Measurements from ENCODE around the gene HYAL3. TPM values are rescaled to one million over a fixed set of nuclear protein-coding genes. Genes with fewer than 3 reads are reported as not detected.

Gene HYAL3
- total and polyA plus RNA-seq, 2 of the 13 experiments (the other 11 are each of a cell fraction or from before 2014, with no cell fraction given): 5.5 to 10.4 TPM

DNA sequence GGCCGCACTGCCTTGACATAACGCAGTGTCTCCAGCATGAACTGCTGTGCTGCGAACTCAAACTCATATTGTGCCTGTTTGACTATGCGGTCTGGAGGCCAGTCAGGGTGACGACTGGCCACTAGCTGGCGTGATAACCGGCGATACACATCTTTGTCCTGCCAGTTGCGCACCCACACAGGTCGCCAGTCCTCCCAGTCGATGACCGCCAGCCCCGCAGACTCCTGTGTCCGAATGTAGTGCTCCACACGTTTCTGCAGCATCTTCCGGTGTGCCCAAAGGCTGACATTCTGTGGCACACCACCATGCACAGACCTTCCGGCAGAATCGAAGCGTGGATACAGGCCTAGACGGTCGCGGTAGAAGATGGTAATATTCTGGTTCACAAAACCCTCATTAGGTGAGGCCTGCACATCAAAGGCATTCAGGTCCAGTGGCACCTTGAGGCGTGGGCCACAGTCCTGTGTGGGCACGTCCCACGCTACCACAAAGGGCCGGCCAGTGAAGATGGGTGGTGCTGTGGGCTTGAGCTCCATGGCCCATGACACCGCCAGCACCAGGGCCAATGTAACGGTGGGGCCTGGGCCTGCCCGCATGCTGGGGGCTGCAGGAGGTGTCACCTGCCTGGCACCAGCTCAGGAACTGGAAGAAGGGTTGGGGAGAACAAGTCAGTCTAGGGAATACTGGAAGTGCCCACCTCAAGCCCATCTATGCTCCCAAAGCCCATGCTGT, 20.9 kb upstream of the HYAL3 start (continued):
- TF ChIP-seq, protein P1, sequence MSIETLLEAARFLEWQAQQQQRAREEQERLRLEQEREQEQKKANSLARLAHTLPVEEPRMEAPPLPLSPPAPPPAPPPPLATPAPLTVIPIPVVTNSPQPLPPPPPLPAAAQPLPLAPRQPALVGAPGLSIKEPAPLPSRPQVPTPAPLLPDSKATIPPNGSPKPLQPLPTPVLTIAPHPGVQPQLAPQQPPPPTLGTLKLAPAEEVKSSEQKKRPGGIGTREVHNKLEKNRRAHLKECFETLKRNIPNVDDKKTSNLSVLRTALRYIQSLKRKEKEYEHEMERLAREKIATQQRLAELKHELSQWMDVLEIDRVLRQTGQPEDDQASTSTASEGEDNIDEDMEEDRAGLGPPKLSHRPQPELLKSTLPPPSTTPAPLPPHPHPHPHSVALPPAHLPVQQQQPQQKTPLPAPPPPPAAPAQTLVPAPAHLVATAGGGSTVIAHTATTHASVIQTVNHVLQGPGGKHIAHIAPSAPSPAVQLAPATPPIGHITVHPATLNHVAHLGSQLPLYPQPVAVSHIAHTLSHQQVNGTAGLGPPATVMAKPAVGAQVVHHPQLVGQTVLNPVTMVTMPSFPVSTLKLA (IDR thresholded peaks at IDR 0.05): no peak
- TF ChIP-seq ZKSCAN8 (CRISPR knock-in tag; IDR thresholded peaks at IDR 0.05; ENCODE audit: borderline replicate concordance) (no peak), IRX3 (CRISPR knock-in tag; IDR thresholded peaks at IDR 0.05; ENCODE audit: borderline replicate concordance, low read depth) (no peak), NR1H2 (CRISPR knock-in tag; IDR thresholded peaks at IDR 0.05; ENCODE audit: borderline replicate concordance, low read depth) (no peak), ZNF253 (CRISPR knock-in tag; IDR thresholded peaks at IDR 0.05; ENCODE audit: borderline replicate concordance) (no peak), TBX3 (IDR thresholded peaks at IDR 0.05; ENCODE audit: borderline replicate concordance) (no peak), ZNF354B (CRISPR knock-in tag; IDR thresholded peaks at IDR 0.05) (no peak), PAWR (CRISPR knock-in tag; IDR thresholded peaks at IDR 0.05; ENCODE audit: borderline replicate concordance) (no peak), PHB2 (IDR thresholded peaks at IDR 0.05; ENCODE audit: partially characterized antibody) (no peak), FOXA3 (CRISPR knock-in tag; IDR thresholded peaks at IDR 0.05) (no peak), TRIM24 (CRISPR knock-in tag; IDR thresholded peaks at IDR 0.05) (no peak), ZNF207 (IDR thresholded peaks at IDR 0.05; ENCODE audit: borderline replicate concordance) (no peak), MED13 (CRISPR knock-in tag; IDR thresholded peaks at IDR 0.05) (no peak), LCORL (IDR thresholded peaks at IDR 0.05) (no peak), LCORL (CRISPR knock-in tag; IDR thresholded peaks at IDR 0.05) (no peak), ZNF24 (IDR thresholded peaks at IDR 0.05) (no peak), ZSCAN20 (CRISPR knock-in tag; IDR thresholded peaks at IDR 0.05; ENCODE audit: borderline replicate concordance) (no peak), ZNF703 (CRISPR knock-in tag; IDR thresholded peaks at IDR 0.05; ENCODE audit: borderline replicate concordance) (no peak), KAT2B (IDR thresholded peaks at IDR 0.05; ENCODE audit: borderline replicate concordance, low read depth, low read length) (no peak), ZNF652 (CRISPR knock-in tag; IDR thresholded peaks at IDR 0.05; ENCODE audit: borderline replicate concordance, low read depth) (no peak), KAT8 (CRISPR knock-in tag; IDR thresholded peaks at IDR 0.05) (no peak), ZNF367 (CRISPR knock-in tag; IDR thresholded peaks at IDR 0.05; ENCODE audit: borderline replicate concordance) (no peak), ZFP37 (CRISPR knock-in tag; IDR thresholded peaks at IDR 0.05; ENCODE audit: borderline replicate concordance) (no peak)
- TF ChIP-seq, protein P2, sequence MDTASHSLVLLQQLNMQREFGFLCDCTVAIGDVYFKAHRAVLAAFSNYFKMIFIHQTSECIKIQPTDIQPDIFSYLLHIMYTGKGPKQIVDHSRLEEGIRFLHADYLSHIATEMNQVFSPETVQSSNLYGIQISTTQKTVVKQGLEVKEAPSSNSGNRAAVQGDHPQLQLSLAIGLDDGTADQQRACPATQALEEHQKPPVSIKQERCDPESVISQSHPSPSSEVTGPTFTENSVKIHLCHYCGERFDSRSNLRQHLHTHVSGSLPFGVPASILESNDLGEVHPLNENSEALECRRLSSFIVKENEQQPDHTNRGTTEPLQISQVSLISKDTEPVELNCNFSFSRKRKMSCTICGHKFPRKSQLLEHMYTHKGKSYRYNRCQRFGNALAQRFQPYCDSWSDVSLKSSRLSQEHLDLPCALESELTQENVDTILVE (CRISPR knock-in tag; IDR thresholded peaks at IDR 0.05): no peak
- TF ChIP-seq, protein P3, sequence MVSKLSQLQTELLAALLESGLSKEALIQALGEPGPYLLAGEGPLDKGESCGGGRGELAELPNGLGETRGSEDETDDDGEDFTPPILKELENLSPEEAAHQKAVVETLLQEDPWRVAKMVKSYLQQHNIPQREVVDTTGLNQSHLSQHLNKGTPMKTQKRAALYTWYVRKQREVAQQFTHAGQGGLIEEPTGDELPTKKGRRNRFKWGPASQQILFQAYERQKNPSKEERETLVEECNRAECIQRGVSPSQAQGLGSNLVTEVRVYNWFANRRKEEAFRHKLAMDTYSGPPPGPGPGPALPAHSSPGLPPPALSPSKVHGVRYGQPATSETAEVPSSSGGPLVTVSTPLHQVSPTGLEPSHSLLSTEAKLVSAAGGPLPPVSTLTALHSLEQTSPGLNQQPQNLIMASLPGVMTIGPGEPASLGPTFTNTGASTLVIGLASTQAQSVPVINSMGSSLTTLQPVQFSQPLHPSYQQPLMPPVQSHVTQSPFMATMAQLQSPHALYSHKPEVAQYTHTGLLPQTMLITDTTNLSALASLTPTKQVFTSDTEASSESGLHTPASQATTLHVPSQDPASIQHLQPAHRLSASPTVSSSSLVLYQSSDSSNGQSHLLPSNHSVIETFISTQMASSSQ (IDR thresholded peaks at IDR 0.05; ENCODE audit: low read depth): no peak
- TF ChIP-seq, protein P3 (CRISPR knock-in tag; IDR thresholded peaks at IDR 0.05; ENCODE audit: borderline replicate concordance): no peak
